Memory B cell (primary cell): ENCODE results near the gene MEDAG.

Source experiments
- ATAC-seq: fragments of 150-1000 bp; cut with Tn5 transposase; 2 replicates; pipeline ENCODE4 v1.10.0; 2021; ENCODE audit warnings: low read depth, mild to moderate bottlenecking, moderate library complexity
- DNase-seq, 2 donors: peaks; one replicate each; pipeline ENCODE4 v3.0.0; 2022; ENCODE audit warnings: low spot score in 2 of 2
- H3K27ac Mint-ChIP-seq: one replicate; pipeline ENCODE4 v1.8.0; 2022; ENCODE audit warnings: mild to moderate bottlenecking, moderate library complexity, mixed read lengths
- H3K27me3 Mint-ChIP-seq: one replicate; pipeline ENCODE4 v1.8.0; 2022; ENCODE audit warnings: mixed read lengths
- H3K36me3 Mint-ChIP-seq: one replicate; pipeline ENCODE4 v1.8.0; 2022; ENCODE audit warnings: mild to moderate bottlenecking, mixed read lengths
- H3K4me1 Mint-ChIP-seq: one replicate; pipeline ENCODE4 v1.8.0; 2022; ENCODE audit warnings: mixed read lengths
- H3K4me3 Mint-ChIP-seq: one replicate; pipeline ENCODE4 v1.8.0; 2022; ENCODE audit warnings: mild to moderate bottlenecking, moderate library complexity, mixed read lengths
- H3K9me3 Mint-ChIP-seq: one replicate; pipeline ENCODE4 v1.8.0; 2022; ENCODE audit warnings: mixed read lengths

MEDAG gene

DNA sequence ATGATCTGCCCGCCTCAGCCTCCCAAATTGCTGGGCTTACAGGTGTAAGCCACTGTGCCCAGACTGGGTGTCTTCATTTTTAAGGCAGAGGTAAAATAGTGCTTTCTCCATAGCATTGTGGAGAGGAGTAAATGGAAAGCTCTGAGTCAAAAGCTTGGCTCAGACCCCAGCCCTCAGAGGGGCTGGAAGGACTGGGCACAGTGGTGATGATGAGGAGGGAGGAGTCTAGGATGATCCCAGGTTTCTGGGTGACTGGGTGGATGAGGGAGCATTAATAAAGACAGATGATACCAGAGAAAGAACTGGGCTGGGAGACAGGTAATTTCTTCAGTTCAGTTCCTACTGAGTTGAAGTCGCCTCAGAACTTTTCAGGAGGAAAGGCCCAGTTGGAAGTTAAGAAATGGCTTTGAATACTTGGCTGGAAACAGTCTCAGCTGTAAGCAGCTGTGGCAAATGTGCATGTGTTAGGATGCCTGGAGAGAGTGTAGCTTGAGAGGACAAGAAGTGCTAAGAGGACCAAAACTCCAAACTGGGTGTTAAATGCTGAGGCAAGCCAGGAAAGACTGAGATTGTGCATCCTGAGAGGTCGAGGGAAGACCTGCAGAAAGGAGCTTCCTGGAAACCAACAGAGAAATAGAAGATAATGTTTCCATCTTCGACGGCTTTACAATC, 37.1 kb upstream of the MEDAG start:
- no peak for DNase-seq
- Mint-ChIP-seq H3K9me3 (no peaks in the 10 kb centered on the region), H3K4me1 (peaks cover 15% of the 10 kb centered on the region), H3K27me3 (peaks cover 15% of the 10 kb centered on the region), H3K4me3 (no peak overlapping the region), H3K36me3 (no peaks in the 10 kb centered on the region), H3K27ac (no peak overlapping the region)
- no peak for ATAC-seq

DNA sequence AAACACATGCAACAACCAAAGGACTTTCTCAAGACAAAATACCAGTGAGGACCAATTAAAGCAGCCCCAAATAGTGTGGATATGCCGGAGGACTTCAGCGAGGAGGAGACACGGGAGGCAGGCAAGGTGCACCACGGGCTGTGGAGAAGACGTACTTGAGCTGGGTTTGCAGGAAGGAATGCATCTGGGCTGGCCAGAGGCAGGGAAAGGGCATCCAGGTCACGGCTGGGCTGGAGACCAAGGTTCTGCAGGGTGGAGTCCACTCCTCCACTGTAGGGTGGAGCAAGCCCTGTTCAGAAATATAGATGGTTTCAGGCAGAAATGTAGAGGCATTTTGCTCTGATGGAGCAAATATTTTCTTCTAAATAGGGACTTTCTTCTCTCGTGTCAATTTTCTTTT, 36.6 kb upstream of the MEDAG start:
- no peak overlapping the region for H3K27ac Mint-ChIP-seq
- no peak for ATAC-seq
- H3K4me1 Mint-ChIP-seq = peaks cover 15% of the 10 kb centered on the region
- H3K4me3 Mint-ChIP-seq = no peak overlapping the region
- H3K36me3 Mint-ChIP-seq = no peaks in the 10 kb centered on the region
- no peaks in the 10 kb centered on the region for H3K9me3 Mint-ChIP-seq
- peaks cover 17% of the 10 kb centered on the region for H3K27me3 Mint-ChIP-seq
- DNase-seq = no peak

DNA sequence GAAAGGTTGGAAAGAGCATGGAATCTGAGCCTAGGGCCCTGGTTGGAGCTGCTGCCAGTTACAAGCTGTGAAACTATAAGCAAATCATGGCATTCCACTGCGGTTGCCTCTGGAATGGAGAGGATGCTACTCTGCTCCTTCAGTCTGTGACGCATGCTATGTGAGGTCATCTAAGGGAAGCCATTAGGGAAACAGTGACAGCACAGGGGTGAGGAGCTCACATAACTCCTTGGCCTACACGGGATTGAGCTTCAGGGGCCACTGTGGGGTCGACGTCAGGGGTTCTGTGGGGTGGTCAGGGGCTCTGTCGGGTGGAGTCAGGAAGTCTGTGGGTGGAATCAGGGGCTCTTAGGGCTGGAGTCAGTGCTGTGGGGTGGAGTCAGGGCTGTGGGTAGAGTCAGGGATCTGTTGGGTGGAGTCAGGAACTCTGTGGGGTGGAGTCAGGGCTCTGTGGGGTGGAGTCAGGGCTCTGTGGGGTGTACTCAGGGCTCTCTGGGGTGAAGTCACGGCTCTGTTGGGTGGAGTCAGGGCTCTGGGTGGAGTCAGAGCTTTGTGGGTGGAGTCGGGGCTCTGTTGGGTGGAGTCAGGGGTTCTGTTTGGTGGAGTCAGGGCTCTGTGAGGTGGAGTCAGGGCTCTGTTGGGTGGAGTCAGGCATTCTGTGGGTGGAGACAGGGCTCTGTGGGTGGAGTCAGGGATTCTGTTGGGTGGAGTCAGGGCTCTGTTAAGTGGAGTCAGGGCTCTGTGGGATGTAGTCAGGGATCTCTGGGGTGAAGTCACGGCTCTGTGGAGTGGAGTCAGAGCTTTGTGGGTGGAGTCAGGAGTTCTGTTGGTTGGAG, 35.8 kb upstream of the MEDAG start:
- peaks cover 16% of the 10 kb centered on the region for H3K27me3 Mint-ChIP-seq
- no peaks in the 10 kb centered on the region for H3K9me3 Mint-ChIP-seq
- DNase-seq (no peak), ATAC-seq (peak; percentile 46)
- H3K4me1 Mint-ChIP-seq = peaks cover 14% of the 10 kb centered on the region
- H3K36me3 Mint-ChIP-seq = no peaks in the 10 kb centered on the region
- H3K4me3 Mint-ChIP-seq = no peak overlapping the region
- H3K27ac Mint-ChIP-seq = no peak overlapping the region

DNA sequence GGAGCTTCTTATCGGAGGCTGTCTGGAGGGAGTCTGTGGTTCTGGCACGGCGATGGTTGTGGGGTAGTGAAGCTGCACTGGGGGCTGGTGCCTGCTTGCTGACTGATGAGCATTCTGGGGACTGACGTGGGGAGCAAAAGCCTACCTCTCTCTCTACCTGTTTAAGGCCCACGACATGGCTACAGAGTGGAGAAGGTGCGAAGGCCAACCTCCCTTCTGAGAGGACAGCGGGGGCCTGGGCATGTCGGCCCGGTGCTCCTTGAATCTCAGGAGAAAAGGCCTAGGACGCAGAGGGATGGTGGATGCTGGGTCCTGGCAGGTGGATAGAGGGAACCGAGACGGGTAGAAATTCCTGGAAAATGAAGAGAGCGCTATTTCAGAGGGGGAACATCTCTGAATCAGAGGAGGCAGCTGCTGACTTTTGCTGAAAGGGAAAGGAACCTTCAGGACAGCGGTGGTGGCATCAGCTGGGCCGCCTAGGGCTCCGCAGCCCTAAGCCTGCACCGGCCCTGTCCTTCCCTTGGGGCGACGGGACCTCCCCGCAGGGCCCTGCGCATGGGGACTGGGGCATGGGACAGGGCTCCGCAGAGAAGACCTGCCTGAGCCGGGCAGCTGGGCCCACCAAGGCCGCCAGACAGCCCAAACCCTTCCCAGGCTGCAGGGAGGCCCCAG, 35.0 kb upstream of the MEDAG start:
- no peaks in the 10 kb centered on the region for H3K36me3 Mint-ChIP-seq
- H3K27me3 Mint-ChIP-seq = peaks cover 13% of the 10 kb centered on the region
- peaks cover 11% of the 10 kb centered on the region for H3K4me1 Mint-ChIP-seq
- no peak overlapping the region for H3K4me3 Mint-ChIP-seq
- no peaks in the 10 kb centered on the region for H3K9me3 Mint-ChIP-seq
- ATAC-seq (no peak), DNase-seq (no peak)
- H3K27ac Mint-ChIP-seq = no peak overlapping the region

DNA sequence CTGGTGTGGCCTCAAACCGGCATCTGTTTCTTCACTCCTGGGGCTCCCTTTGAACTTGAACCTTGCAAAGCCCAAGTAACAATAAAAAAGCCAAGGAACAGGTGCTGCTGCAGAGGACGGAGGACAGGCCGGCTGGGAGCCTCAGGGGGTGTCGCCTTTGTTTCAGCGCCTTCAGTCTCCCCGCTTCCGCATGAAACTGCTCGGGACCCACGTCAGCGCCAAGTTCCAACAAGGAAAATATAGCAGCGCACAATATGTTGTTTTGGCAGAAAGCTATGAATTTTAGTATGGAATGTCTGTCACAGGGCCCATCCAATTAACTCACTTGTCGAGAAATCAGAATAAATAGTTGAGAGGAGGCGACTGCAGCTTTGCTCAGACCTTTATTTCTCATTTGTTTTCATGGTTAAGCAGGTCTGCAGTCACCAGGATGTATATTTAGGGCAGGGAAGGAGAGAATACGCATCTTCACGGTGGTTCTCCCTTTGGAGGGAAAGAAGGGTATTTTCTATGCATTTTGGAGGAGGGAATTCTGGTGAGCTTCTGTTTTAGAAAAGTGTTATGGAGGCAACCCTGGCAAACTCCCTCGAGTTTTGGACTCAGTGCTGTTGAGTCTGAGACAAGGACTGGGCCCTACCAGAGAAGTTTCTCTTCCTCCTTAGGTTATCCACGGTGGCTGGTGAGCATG, 34.3 kb upstream of the MEDAG start:
- H3K27me3 Mint-ChIP-seq = peaks cover 13% of the 10 kb centered on the region
- no peaks in the 10 kb centered on the region for H3K9me3 Mint-ChIP-seq
- ATAC-seq (no peak), DNase-seq (no peak)
- no peak overlapping the region for H3K27ac Mint-ChIP-seq
- no peak overlapping the region for H3K4me3 Mint-ChIP-seq
- peaks cover 11% of the 10 kb centered on the region for H3K4me1 Mint-ChIP-seq
- H3K36me3 Mint-ChIP-seq = no peaks in the 10 kb centered on the region

DNA sequence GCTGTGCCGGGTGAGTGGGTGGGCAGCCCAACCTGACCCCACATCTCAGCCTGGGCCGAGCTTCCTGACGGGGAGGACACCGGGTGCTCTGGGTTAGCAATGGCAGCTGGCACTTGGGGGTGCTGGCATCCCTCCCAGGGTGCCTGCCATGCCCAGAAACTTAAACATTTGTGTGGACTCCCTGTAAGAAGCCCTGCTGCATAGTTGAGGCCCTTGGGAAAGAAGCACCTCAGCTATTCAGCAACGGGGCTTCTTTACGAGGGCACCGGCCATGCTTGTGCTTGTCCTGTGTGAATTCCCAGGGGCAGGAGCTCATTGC, 33.8 kb upstream of the MEDAG start:
- no peak overlapping the region for H3K27ac Mint-ChIP-seq
- no peaks in the 10 kb centered on the region for H3K36me3 Mint-ChIP-seq
- H3K4me1 Mint-ChIP-seq = peaks cover 11% of the 10 kb centered on the region
- ATAC-seq = no peak
- peaks cover 13% of the 10 kb centered on the region for H3K27me3 Mint-ChIP-seq
- no peaks in the 10 kb centered on the region for H3K9me3 Mint-ChIP-seq
- no peak for DNase-seq
- H3K4me3 Mint-ChIP-seq = no peak overlapping the region

DNA sequence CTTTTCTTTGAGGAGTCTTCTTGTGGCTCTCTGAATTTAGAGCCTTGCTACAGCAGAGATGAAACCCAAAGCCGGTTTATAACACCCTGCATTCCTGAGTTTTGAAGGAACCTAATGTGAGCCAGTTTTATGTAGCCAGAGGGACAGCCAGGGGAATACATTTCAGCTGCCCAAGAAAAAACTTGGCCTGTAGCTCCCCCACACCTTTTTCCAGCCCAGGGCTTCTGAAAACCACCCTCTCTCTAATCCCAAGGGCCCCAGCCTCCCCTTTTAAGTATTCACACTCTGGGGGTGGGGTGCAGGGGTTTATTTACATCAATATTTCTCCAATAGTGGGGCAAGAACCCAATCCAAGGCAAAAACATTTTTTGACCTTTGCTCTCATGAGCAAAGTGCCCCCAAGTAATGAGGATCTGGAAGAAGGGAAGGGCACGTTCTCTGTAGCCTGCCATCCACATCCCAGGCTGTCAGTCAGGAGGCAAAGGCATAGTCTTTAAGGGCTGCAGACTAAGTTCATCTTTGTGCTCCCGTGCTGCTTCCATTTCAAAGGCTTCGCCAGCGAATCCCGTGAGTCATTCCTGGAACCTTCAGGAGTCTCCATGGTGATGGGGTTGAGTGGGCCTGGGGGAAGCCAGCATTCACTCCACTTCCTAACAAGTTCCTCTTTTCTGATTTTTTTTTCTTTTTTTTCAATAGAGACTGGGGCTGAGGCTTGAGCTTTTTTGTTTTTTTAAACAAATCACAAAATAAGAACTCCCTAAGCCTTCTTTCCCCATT, 33.2 kb upstream of the MEDAG start:
- Mint-ChIP-seq H3K4me3 (no peak overlapping the region), H3K9me3 (no peaks in the 10 kb centered on the region), H3K36me3 (no peaks in the 10 kb centered on the region), H3K27me3 (peaks cover 13% of the 10 kb centered on the region), H3K4me1 (peaks cover 11% of the 10 kb centered on the region), H3K27ac (no peak overlapping the region)
- no peak for DNase-seq
- ATAC-seq = no peak

DNA sequence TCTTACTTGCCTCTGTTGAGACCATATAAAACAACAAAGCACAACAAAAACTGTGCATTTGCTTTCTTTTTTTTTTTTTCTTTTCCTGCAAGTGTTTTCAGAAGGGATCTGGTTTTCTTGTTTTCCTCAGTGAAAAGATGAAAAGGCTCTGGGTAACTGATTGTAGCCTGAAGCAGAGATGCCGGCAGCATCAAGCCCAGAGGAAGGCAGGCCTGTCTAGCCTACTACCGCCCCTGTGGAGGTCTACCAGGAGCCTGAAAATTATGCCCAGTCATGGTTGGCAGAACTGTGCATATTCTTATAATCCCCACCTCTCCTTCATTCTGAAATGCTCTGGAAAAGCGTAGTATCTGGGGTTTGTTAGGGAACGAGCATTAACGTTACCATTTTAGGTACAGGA, 32.6 kb upstream of the MEDAG start:
- Mint-ChIP-seq H3K36me3 (no peaks in the 10 kb centered on the region), H3K4me3 (no peak overlapping the region), H3K4me1 (peaks cover 11% of the 10 kb centered on the region), H3K27me3 (peaks cover 13% of the 10 kb centered on the region), H3K27ac (no peak overlapping the region), H3K9me3 (no peaks in the 10 kb centered on the region)
- DNase-seq (no peak), ATAC-seq (no peak)

DNA sequence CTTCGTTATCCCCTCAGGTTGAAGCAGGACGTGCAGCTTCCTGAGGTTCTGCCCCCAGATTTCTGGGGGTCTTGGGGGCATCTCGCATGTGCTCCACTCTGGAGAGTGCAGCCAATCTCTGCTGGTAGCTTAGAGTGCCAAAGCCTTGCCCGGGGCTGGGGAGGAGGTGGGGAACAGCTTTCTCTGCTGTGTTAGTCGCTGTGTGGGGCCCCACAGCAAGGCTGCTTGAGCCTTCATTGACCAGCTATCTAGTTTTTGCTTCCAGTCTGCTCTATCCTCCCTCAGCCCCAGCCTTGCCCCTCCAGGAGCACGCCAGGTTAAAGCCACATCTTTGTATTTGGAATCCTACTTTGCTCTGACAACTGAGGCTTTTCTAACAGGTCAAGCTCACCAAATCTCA, 32.0 kb upstream of the MEDAG start:
- no peak overlapping the region for H3K27ac Mint-ChIP-seq
- H3K36me3 Mint-ChIP-seq = no peaks in the 10 kb centered on the region
- no peak overlapping the region for H3K4me3 Mint-ChIP-seq
- no peak for DNase-seq
- no peak for ATAC-seq
- no peaks in the 10 kb centered on the region for H3K9me3 Mint-ChIP-seq
- H3K27me3 Mint-ChIP-seq = peaks cover 13% of the 10 kb centered on the region
- peaks cover 11% of the 10 kb centered on the region for H3K4me1 Mint-ChIP-seq

DNA sequence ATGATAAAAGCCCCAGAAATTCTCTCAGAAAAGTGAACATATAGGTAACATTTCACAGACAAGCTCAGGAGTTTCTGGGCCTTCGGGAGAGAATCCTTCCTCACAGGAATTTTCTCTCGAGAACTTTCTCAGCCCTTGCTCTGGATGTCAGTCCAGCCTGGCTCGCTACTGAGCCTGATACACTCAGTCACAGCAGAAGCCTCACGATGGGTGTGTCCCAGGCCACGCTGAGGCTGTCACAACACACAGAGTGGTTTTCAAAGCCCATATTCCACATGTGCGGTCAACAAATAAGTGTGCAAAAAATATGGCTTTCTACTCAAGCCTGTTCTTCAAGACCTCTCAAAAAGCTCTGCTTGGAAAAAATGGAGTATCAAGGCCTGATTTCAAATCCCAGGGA, 31.5 kb upstream of the MEDAG start:
- H3K4me1 Mint-ChIP-seq = peaks cover 11% of the 10 kb centered on the region
- no peak for ATAC-seq
- no peak overlapping the region for H3K27ac Mint-ChIP-seq
- H3K4me3 Mint-ChIP-seq = no peak overlapping the region
- H3K36me3 Mint-ChIP-seq = no peaks in the 10 kb centered on the region
- DNase-seq = no peak
- peaks cover 11% of the 10 kb centered on the region for H3K27me3 Mint-ChIP-seq
- H3K9me3 Mint-ChIP-seq = no peaks in the 10 kb centered on the region

DNA sequence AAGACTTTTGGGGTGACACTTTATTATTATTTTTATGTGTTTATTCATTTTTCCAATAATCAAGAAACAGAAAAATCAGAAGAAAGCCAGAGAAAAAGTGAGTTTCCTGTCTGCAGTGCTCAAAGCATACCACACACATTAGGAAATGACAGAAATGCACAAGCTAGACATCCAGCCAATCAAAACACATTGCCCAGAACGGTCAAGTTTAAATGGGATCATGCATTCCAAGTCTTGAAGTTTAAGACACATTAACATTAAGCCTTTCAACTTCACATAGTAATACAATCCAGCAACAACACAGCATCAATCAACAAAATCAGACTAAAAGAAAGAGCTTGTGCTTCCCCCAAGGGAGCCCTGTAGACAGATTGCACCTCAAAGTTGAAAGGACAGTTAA, 28.7 kb upstream of the MEDAG start:
- Mint-ChIP-seq H3K27ac (no peak overlapping the region), H3K36me3 (no peaks in the 10 kb centered on the region), H3K9me3 (no peaks in the 10 kb centered on the region), H3K4me3 (no peak overlapping the region), H3K4me1 (peaks cover 4% of the 10 kb centered on the region), H3K27me3 (peaks cover 2% of the 10 kb centered on the region)
- DNase-seq = no peak
- ATAC-seq = no peak

DNA sequence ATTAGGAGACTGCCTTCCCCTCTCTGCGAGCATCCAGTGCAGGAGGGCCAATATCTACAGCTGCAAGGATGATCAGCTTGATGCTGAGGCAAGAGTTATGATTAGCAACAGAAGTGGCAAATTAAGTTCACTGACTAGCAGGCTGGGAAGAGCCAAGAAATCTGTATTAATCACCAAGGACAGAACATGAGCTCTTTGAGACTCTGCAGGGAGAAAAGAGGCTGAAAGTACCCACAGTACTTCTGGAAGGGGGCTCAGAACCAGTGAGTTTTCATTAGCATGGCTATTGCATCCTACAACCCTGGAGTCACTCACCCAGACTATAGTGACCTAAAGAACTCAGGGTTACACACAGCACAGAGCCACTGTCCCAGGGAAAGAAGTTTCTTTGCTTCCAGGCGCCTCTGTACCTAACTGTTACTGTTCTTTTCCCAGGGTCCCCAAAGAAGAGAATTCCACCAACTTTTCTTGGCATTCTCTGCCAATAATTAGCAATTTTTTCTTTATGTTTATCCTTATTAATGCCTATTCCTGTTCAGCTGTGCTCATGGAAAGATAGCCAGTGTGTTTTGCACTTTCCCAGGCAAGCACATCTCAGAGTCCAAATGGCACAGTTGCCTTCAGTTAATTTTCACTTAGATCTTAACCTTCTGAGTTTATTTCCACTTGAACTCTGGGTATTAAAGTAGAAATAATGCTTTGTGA, 25.8 kb upstream of the MEDAG start:
- peaks cover 6% of the 10 kb centered on the region for H3K9me3 Mint-ChIP-seq

DNA sequence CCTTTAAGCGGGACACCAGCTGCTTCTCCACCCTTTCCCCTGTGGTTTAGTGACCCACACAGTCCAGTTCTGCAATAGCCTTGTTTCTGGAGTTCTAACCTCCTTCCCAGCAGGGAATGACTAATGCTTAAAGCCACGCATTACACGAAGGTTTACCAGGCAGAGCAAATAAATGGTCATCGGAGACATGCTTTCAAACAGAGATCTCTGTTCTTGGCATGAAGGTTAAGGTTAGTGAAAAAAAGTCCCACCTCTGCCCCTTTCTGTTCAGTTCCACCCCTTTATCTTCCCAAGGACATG, 25.3 kb upstream of the MEDAG start:
- Mint-ChIP-seq H3K27ac (no peak overlapping the region), H3K9me3 (peaks cover 6% of the 10 kb centered on the region), H3K27me3 (peaks cover 2% of the 10 kb centered on the region), H3K4me1 (no peaks in the 10 kb centered on the region), H3K36me3 (peaks cover 2% of the 10 kb centered on the region), H3K4me3 (no peak overlapping the region)
- ATAC-seq = no peak
- DNase-seq = no peak

More for the DNA sequence above, 25.8 kb upstream of the MEDAG start:
- H3K4me1 Mint-ChIP-seq = no peaks in the 10 kb centered on the region
- no peak overlapping the region for H3K27ac Mint-ChIP-seq
- peaks cover 2% of the 10 kb centered on the region for H3K27me3 Mint-ChIP-seq
- peaks cover 2% of the 10 kb centered on the region for H3K36me3 Mint-ChIP-seq
- DNase-seq (no peak), ATAC-seq (no peak)
- H3K4me3 Mint-ChIP-seq = no peak overlapping the region
